ENCODE results near the gene WFIKKN1. TPM values are rescaled to one million over a fixed set of nuclear protein-coding genes. Genes with fewer than 3 reads are reported as not detected.

WFIKKN1 gene
- polyA plus RNA-seq, 3 donors, result 0.76 TPM; not detected in 2

GRCh38 chr16:631808-632358 is 1.1 kb downstream of the WFIKKN1 start:
- no peak overlapping the region for H2AFZ ChIP-seq (ENCODE audit: insufficient read depth, low read depth, low read length, poor library complexity, severe bottlenecking)
- Mint-ChIP-seq H3K27me3 (ENCODE audit: low read depth in 3 of 3) (peaks cover 5 to 12% (median 8%) of the 10 kb centered on the region in 3 donors), H3K4me1 (peaks cover 8% of the 10 kb centered on the region), H3K36me3 (peaks cover 21 to 26% of the 10 kb centered on the region in 2 donors), H3K27ac (peak overlapping the region in 1 of 7 donors; percentile 20), H3K4me3 (no peak overlapping the region), H3K9me3 (no peaks in the 10 kb centered on the region)
- H3K4me2 ChIP-seq (replicated peaks; ENCODE audit: extremely low read depth, low read length, poor library complexity, severe bottlenecking), result no peak overlapping the region
- no peak for TF ChIP-seq CTCF (IDR thresholded peaks at IDR 0.05)
- 72% methylated on average over 5 of the region's 9 CpGs for WGBS (ENCODE audit: insufficient coverage)
- H4K20me1 ChIP-seq (ENCODE audit: insufficient read depth, low read length), result peaks cover 54% of the 10 kb centered on the region
- peaks cover 12% of the 10 kb centered on the region for H3K79me2 ChIP-seq (ENCODE audit: insufficient read depth, low read length)
- H3K4me3 ChIP-seq (replicated peaks in 1 of 3; ENCODE audit: low read depth in 2 of 3, low read length in 3 of 3), result no peak overlapping the region
- H3K27ac ChIP-seq (ENCODE audit: low read depth in 1 of 2, low read length in 2 of 2), result no peak overlapping the region
- intact Hi-C loops (cut with micrococcal nuclease), result no loop called here
- peaks cover 22 to 32% of the 10 kb centered on the region in 2 donors for H3K36me3 ChIP-seq (replicated peaks in 1 of 2; ENCODE audit: control insufficient read depth in 1 of 2, insufficient read depth in 2 of 2, low read length in 2 of 2)
- H3K27me3 ChIP-seq (ENCODE audit: control insufficient read depth in 2 of 2, insufficient read depth in 2 of 2, low read length in 2 of 2), result no peaks in the 10 kb centered on the region
- H3K9ac ChIP-seq (ENCODE audit: insufficient read depth, low read length, poor library complexity, severe bottlenecking), result no peak overlapping the region
- no peaks in the 10 kb centered on the region for H3K9me3 ChIP-seq (replicated peaks in 1 of 2; ENCODE audit: control insufficient read depth in 1 of 2, insufficient read depth in 1 of 2, low read length in 2 of 2)
- peaks cover 15 to 35% of the 10 kb centered on the region in 2 donors for H3K4me1 ChIP-seq (ENCODE audit: control insufficient read depth in 1 of 2, insufficient read depth in 2 of 2, low read length in 2 of 2)
- DNase-seq, result no peak

GRCh38 chr16:632486-633335 is 1.9 kb downstream of the WFIKKN1 start:
- H2AFZ ChIP-seq (ENCODE audit: insufficient read depth, low read depth, low read length, poor library complexity, severe bottlenecking), result no peak overlapping the region
- no peak overlapping the region for H3K27ac ChIP-seq (ENCODE audit: low read depth in 1 of 2, low read length in 2 of 2)
- no peaks in the 10 kb centered on the region for H3K9me3 ChIP-seq (replicated peaks in 1 of 2; ENCODE audit: control insufficient read depth in 1 of 2, insufficient read depth in 1 of 2, low read length in 2 of 2)
- no peak for DNase-seq
- peaks cover 12% of the 10 kb centered on the region for H3K79me2 ChIP-seq (ENCODE audit: insufficient read depth, low read length)
- 96% methylated on average over 63 of the region's 67 CpGs for WGBS (ENCODE audit: insufficient coverage)
- peaks cover 13 to 24% of the 10 kb centered on the region in 2 donors for H3K36me3 ChIP-seq (replicated peaks in 1 of 2; ENCODE audit: control insufficient read depth in 1 of 2, insufficient read depth in 2 of 2, low read length in 2 of 2)
- no peak overlapping the region for H3K27ac Mint-ChIP-seq
- H3K9ac ChIP-seq (ENCODE audit: insufficient read depth, low read length, poor library complexity, severe bottlenecking), result no peak overlapping the region
- no peaks in the 10 kb centered on the region for H3K27me3 ChIP-seq (ENCODE audit: control insufficient read depth in 2 of 2, insufficient read depth in 2 of 2, low read length in 2 of 2)
- H4K20me1 ChIP-seq (ENCODE audit: insufficient read depth, low read length), result peaks cover 48% of the 10 kb centered on the region
- H3K27me3 Mint-ChIP-seq (ENCODE audit: low read depth in 3 of 3), result peaks cover 5 to 12% (median 8%) of the 10 kb centered on the region in 3 donors
- H3K4me1 ChIP-seq (ENCODE audit: control insufficient read depth in 1 of 2, insufficient read depth in 2 of 2, low read length in 2 of 2), result peaks cover 21 to 42% of the 10 kb centered on the region in 2 donors
- H3K4me3 Mint-ChIP-seq, result no peak overlapping the region
- H3K4me1 Mint-ChIP-seq, result peaks cover 13% of the 10 kb centered on the region
- intact Hi-C loops (cut with micrococcal nuclease), result no loop called here
- H3K4me3 ChIP-seq (replicated peaks in 1 of 3; ENCODE audit: low read depth in 2 of 3, low read length in 3 of 3), result no peak overlapping the region
- H3K4me2 ChIP-seq (replicated peaks; ENCODE audit: extremely low read depth, low read length, poor library complexity, severe bottlenecking), result no peak overlapping the region
- peaks cover 14 to 17% of the 10 kb centered on the region in 2 donors for H3K36me3 Mint-ChIP-seq
- no peaks in the 10 kb centered on the region for H3K9me3 Mint-ChIP-seq
- no peak for TF ChIP-seq CTCF (IDR thresholded peaks at IDR 0.05)
